BLaER1 treated with 17β-estradiol and CSF1 and Interleukin-3, amounts not matched to agents 10 nM and 100 nM (cell line): ENCODE data around the gene ACBD6.

Experiments used
- H3K27ac ChIP-seq, 11 experiments: shearing (Covaris generic); formaldehyde crosslinking; 2 replicates each; pipeline ENCODE4 v1.8.1; 2022
- H3K27me3 ChIP-seq, 11 experiments: shearing (Covaris generic); formaldehyde crosslinking; 2 replicates each; pipeline ENCODE4 v1.8.1; 2022
- H3K36me3 ChIP-seq, 11 experiments: shearing (Covaris generic); formaldehyde crosslinking; 2 replicates each; pipeline ENCODE4 v1.8.1; 2022
- H3K4me1 ChIP-seq, 10 experiments: shearing (Covaris generic); formaldehyde crosslinking; 2 replicates each; pipeline ENCODE4 v1.8.1; 2022
- H3K4me2 ChIP-seq, 11 experiments: shearing (Covaris generic); formaldehyde crosslinking; 2 replicates each; pipeline ENCODE4 v1.8.1; 2022
- H3K4me3 ChIP-seq, 10 experiments: shearing (Covaris generic); formaldehyde crosslinking; 2 replicates each; pipeline ENCODE4 v1.8.1; 2022
- H3K9ac ChIP-seq, 11 experiments: shearing (Covaris generic); formaldehyde crosslinking; 2 replicates each; pipeline ENCODE4 v1.8.1; 2022
- H3K9me3 ChIP-seq, 11 experiments: shearing (Covaris generic); formaldehyde crosslinking; replicated peaks in 1 of 11; 2 replicates each; pipeline ENCODE4 v1.8.1; 2022
- H4K20me1 ChIP-seq, 11 experiments: shearing (Covaris generic); formaldehyde crosslinking; 2 replicates each; pipeline ENCODE4 v1.8.1; 2022
- Cebpa-rat ChIP-seq, 11 experiments: shearing (Covaris generic); IDR thresholded peaks; 2 replicates each; pipeline ENCODE4 v1.8.1; 2022

The ACBD6 gene

DNA sequence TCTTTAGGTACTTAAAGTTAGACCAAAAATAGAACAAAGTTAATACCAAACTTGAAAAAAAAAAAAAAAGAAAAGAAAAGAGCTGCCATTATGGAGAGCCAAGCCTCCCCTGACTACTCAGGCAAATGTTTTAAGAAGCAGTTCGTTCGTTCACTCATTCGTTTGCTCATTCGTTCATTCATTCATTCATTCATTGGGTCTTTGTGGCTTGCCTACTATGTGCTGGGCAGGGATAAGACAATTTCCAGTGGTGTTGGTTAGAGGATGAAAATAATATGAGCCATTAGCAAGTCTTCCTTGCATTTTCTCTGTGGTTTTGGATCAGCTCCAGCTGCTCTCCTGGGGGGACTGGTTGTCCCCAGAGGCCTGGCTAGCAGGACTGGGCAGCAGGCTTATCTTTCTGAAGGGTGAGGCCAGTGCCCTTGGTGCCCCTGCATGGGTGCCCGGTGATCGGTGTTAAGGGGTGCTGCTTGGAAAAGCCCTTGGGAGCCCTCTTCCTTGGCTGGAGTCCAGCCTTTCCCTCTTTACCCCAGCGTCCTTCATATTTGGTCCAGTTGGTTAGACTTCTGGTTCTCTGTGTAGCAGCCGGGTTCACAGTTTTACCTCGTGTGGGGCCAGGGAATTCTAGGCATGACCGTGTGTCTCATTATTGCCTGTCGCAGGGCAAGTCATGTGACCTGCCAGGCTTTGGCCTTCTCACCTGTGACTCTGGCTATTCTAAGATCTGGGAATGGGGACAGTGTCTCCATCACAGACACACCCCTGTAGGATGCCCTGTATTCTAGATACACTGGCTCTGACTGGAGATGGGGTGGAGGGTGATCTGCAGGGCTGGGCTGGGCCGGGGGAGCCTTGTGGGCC, 239.5 kb downstream of the ACBD6 start:
- Histone ChIP-seq H3K36me3 (no peaks in the 10 kb centered on the region), H3K4me1 (peaks cover 12 to 32% (median 22%) of the 10 kb centered on the region in 10 experiments; a peak in 19 of 20 replicates), H3K9ac (no peak overlapping the region), H3K4me3 (no peak overlapping the region), H3K9me3 (no peaks in the 10 kb centered on the region), H3K4me2 (peak overlapping the region in 3 of 11 experiments; percentile 10 to 19 (median 18); a peak in 3 of 22 replicates), H3K27me3 (no peaks in the 10 kb centered on the region), H4K20me1 (peaks cover 0 to 4% (median 0%) of the 10 kb centered on the region in 11 experiments; a peak in 4 of 22 replicates), H3K27ac (no peak overlapping the region)
- TF ChIP-seq Cebpa-rat (IDR thresholded peaks at IDR 0.05), result no peak

DNA sequence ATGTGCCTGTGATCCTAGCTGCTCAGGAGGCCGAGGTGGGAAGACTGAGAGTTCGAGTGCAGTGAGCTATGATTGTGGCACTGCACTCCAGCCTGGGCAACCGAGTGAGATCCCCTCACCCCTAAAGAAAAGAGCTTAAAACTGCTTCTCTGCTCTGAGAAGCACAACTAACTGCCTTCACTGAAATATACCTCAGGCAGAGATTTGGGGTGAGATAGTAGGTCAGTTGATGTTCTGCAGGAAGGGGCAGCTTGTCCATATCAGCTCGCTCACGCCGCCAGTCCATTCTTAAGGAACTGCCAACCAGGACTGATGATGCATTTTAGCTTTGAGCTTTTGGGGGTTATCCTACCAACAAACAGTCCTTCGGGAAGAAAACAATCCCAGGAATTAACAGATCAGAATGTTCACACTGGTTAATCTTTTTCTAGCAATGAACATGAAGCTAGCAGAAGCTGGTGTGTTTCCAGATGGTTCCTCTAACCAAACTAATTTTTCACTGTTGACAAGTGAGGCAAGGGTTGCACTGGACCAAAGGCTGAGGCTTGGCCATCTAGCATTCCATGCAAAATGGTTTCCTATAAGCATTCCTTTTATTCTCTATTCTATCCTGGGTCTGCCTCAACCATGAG, 240.7 kb downstream of the ACBD6 start:
- Histone ChIP-seq H4K20me1 (peaks cover 0 to 4% (median 0%) of the 10 kb centered on the region in 11 experiments; a peak in 4 of 22 replicates), H3K4me1 (peaks cover 4 to 22% (median 12%) of the 10 kb centered on the region in 10 experiments; a peak in 18 of 20 replicates), H3K27ac (no peak overlapping the region), H3K36me3 (no peaks in the 10 kb centered on the region), H3K9me3 (no peaks in the 10 kb centered on the region), H3K27me3 (no peaks in the 10 kb centered on the region), H3K4me3 (no peak overlapping the region), H3K4me2 (no peak overlapping the region), H3K9ac (no peak overlapping the region)
- no peak for TF ChIP-seq Cebpa-rat (IDR thresholded peaks at IDR 0.05)

DNA sequence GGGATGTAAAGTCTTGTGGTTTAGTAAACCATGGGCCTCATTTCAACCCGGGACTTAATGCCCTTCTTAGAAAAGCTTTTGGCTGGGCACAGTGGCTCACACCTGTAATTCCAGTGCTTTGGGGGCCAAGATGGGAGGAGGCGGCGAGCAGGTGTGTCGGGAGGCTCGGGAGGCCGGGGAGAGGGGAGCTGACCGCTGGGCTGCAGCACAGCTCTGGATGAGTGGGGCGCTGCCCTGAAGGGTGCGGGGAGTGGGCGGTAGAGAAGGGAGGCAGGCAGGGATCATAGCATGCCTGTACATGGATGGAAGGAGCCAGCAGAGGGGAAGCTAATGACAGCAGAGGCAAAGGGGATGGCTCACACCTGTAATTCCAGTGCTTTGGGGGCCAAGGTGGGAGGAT, 241.3 kb downstream of the ACBD6 start:
- H3K9me3 ChIP-seq, result no peaks in the 10 kb centered on the region
- no peak overlapping the region for H3K4me3 ChIP-seq
- no peak for TF ChIP-seq Cebpa-rat (IDR thresholded peaks at IDR 0.05)
- H4K20me1 ChIP-seq, result peaks cover 0 to 4% (median 0%) of the 10 kb centered on the region in 11 experiments; a peak in 3 of 22 replicates
- H3K4me2 ChIP-seq, result no peak overlapping the region
- H3K27me3 ChIP-seq, result peaks cover 0 to under 1% (median 0%) of the 10 kb centered on the region in 11 experiments; a peak in 1 of 22 replicates
- H3K36me3 ChIP-seq, result no peaks in the 10 kb centered on the region
- H3K9ac ChIP-seq, result no peak overlapping the region
- H3K27ac ChIP-seq, result no peak overlapping the region
- peaks cover 0 to 19% (median 6%) of the 10 kb centered on the region in 10 experiments; a peak in 15 of 20 replicates for H3K4me1 ChIP-seq

DNA sequence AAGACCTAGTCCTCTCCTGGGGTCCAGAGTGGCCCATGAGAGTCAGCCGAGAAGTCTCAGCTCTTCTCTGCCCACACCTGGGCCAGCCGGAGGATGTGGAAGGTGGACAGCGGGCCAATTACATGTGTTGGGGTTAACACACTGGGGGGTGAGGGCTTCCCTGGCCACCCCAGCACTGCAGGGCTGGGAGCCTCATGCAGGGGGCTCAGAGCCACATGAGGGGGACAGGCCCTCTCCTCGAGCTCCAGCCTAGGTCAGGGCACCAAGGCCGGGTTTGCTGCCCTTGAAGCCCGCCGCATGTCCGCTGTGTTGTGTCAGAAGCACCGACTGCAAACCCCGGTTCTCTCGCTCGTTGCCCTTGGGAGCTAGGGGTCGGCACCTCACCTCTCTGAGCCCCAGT, 241.8 kb downstream of the ACBD6 start:
- H3K27ac ChIP-seq, result no peak overlapping the region
- H3K4me2 ChIP-seq, result no peak overlapping the region
- peaks cover 0 to 4% (median 0%) of the 10 kb centered on the region in 11 experiments; a peak in 4 of 22 replicates for H4K20me1 ChIP-seq
- H3K4me1 ChIP-seq, result peaks cover 0 to 19% (median 5%) of the 10 kb centered on the region in 10 experiments; a peak in 13 of 20 replicates
- no peaks in the 10 kb centered on the region for H3K9me3 ChIP-seq
- no peaks in the 10 kb centered on the region for H3K36me3 ChIP-seq
- H3K4me3 ChIP-seq, result no peak overlapping the region
- H3K27me3 ChIP-seq, result peaks cover 0 to 5% (median 0%) of the 10 kb centered on the region in 11 experiments; a peak in 5 of 22 replicates
- no peak overlapping the region for H3K9ac ChIP-seq
- TF ChIP-seq Cebpa-rat (IDR thresholded peaks at IDR 0.05), result no peak

DNA sequence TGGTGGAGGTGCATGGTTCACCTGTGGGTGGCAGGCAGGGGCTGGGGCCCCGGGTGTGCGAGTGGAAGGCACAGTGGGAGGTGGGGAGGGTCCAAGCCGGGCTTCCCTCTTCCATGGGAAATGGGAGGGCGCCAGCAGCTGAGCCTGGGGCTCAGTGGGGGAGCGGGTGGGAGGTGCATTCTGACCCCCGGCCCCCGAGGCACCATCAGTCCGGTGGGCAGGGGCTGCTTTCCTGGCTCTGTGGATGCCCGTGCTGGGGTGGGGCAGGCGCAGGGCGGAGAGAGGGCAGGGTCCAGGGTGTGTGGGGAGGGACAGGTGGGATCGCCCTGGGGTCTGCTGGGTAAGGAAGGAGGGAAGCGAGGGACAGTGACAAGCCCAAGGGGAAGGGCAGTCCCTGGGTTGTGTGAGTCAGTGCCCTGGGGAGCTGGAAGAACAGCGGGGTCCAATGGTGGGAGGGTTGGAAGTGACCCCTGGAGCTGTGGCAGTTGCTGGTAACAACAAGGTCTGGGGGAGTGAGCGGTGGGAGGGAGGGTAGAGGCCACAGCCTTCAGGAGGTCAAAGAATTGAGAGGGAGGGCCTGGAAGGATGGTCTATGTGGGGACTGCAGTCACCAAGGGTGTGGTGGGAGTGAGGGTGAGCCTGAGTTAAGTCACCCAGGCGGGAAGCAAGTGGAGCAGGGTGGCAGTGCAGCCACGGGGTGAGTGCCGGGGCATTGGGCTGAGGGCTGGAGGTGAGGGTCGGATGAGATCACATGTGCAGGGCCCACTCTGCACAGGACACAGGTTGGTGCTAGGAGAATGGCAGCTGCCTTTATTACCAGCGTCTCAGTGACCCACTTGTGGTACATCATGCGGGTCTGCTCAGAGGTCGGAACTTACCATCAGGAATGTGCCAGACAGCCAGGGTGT, 242.7 kb downstream of the ACBD6 start:
- Histone ChIP-seq H3K27me3 (peaks cover 0 to 14% (median 0%) of the 10 kb centered on the region in 11 experiments; a peak in 6 of 22 replicates), H3K9ac (no peak overlapping the region), H3K4me3 (no peak overlapping the region), H3K9me3 (no peaks in the 10 kb centered on the region), H3K4me2 (no peak overlapping the region), H3K27ac (no peak overlapping the region), H3K36me3 (no peaks in the 10 kb centered on the region), H4K20me1 (peaks cover 0 to 9% (median 0%) of the 10 kb centered on the region in 11 experiments; a peak in 5 of 22 replicates), H3K4me1 (peaks cover 0 to 25% (median 13%) of the 10 kb centered on the region in 10 experiments; a peak in 13 of 20 replicates)
- TF ChIP-seq Cebpa-rat (IDR thresholded peaks at IDR 0.05), result no peak

DNA sequence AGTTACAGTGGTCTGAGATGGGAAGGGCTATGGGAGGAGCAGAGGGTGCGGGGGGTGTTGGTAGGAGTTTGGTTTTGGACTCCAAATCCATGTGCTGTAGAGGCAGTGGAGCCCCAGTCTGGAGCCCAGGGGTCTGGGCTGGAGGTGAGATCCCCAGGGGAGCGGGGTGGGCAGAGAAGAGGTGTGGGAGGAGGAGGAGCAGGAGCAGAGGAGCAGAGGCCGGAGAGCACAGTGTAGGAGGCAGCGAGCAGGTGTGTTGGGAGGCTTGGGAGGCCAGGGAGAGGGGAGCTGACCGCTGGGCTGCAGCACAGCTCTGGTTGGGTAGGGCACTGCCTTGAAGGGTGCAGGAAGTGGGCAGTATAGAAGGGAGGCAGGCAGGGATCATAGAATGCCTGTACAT, 243.4 kb downstream of the ACBD6 start:
- Histone ChIP-seq H3K4me2 (no peak overlapping the region), H3K4me3 (no peak overlapping the region), H3K27ac (no peak overlapping the region), H3K36me3 (no peaks in the 10 kb centered on the region), H3K9ac (no peak overlapping the region), H3K9me3 (no peaks in the 10 kb centered on the region), H4K20me1 (peaks cover 0 to 16% (median 0%) of the 10 kb centered on the region in 11 experiments; a peak in 5 of 22 replicates), H3K27me3 (peaks cover 0 to 21% (median 0%) of the 10 kb centered on the region in 11 experiments; a peak in 6 of 22 replicates), H3K4me1 (peaks cover 0 to 27% (median 15%) of the 10 kb centered on the region in 10 experiments; a peak in 13 of 20 replicates)
- no peak for TF ChIP-seq Cebpa-rat (IDR thresholded peaks at IDR 0.05)

DNA sequence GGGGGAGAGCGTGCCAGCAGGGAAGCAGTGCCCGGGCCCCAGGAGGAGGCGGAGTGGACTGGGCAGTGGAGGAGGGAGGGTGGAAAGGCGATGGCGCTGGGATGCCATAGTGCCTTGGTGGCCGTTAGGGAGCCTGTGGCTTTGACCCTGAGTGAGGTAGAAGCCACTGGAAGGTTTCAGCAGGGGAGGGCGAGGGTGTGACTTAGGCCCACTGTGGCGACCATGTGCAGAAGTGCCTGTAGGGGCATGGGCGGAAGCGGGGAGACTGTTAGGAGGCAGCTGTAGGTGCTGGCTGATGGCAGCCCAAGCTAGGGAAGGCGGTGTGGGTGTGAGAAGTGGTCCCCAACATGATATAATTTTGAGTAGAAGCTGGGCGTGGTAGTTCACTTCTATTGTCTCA, 244.1 kb downstream of the ACBD6 start:
- Histone ChIP-seq H3K27me3 (peaks cover 0 to 24% (median 0%) of the 10 kb centered on the region in 11 experiments; a peak in 6 of 22 replicates), H3K36me3 (no peaks in the 10 kb centered on the region), H3K4me1 (peaks cover 0 to 27% (median 15%) of the 10 kb centered on the region in 10 experiments; a peak in 13 of 20 replicates), H3K27ac (no peak overlapping the region), H4K20me1 (peaks cover 0 to 16% (median 0%) of the 10 kb centered on the region in 11 experiments; a peak in 5 of 22 replicates), H3K4me3 (no peak overlapping the region), H3K4me2 (no peak overlapping the region), H3K9me3 (no peaks in the 10 kb centered on the region), H3K9ac (no peak overlapping the region)
- no peak for TF ChIP-seq Cebpa-rat (IDR thresholded peaks at IDR 0.05)

DNA sequence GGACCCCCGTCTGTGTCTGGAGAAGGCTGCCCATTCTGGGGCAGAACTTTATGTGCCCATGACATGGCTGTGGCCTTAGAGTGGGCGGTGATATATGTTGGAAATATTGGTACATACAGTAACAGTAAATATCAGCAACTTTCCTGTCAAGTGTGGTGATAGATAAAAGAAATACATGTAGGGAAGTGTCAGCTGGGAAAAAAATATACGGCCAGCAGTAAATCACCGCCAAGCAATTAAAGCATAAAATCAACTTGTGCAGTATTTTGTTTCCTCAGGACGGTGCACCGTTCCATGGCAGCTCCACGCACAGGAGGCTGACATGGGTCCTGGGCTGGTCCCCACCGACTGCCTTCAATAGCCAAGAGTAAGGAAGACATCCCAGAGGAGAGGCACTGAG, 244.9 kb downstream of the ACBD6 start:
- Histone ChIP-seq H3K9me3 (no peaks in the 10 kb centered on the region), H3K4me2 (no peak overlapping the region), H4K20me1 (peaks cover 0 to 16% (median 0%) of the 10 kb centered on the region in 11 experiments; a peak in 5 of 22 replicates), H3K27ac (no peak overlapping the region), H3K27me3 (peaks cover 0 to 24% (median 0%) of the 10 kb centered on the region in 11 experiments; a peak in 6 of 22 replicates), H3K4me1 (peaks cover 0 to 21% (median 15%) of the 10 kb centered on the region in 10 experiments; a peak in 13 of 20 replicates), H3K36me3 (no peaks in the 10 kb centered on the region), H3K4me3 (no peak overlapping the region), H3K9ac (no peak overlapping the region)
- no peak for TF ChIP-seq Cebpa-rat (IDR thresholded peaks at IDR 0.05)
